Measurements from ENCODE around the gene CCDC106.

CCDC106 gene

DNA sequence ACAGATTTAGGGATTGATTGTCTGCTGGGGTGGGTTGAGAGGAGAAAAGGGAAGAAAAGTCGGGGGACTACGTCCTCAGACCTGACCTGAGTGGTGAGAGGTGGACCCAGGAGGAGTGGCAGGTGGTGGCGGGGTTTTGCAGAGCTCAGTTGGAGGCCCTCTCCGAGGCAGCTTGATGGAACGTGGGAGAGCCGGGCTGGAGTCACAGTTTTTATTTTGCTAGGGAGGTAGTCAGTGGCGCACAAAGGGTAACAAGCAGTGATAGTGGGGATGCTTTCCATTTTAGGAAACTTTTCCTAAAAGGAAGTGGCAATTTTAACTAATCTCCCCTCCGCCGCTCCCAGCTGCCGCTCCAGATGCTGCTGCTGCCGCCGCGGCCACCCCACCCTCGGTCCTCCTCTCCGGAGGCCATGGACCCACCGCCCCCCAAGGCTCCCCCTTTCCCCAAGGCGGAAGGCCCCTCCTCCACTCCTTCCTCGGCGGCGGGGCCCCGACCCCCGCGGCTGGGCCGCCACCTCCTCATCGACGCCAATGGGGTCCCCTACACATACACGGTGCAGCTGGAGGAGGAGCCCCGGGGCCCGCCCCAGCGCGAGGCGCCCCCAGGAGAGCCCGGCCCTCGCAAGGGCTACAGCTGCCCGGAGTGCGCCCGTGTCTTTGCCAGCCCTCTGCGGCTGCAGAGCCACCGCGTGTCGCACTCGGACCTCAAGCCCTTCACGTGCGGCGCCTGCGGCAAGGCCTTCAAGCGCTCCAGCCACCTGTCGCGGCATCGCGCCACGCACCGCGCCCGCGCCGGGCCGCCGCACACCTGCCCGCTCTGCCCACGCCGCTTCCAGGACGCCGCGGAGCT, 5.6 kb upstream of the CCDC106 start:
- ChIA-PET POLR2A (ENCODE audit: low non-redundant PET) (interaction anchor here (0.6 kb wide), 1 partner anchor 12 kb away, joined by 3 read pairs; the partner anchor contains the start of gene U2AF2), CTCF (interaction anchor here (0.6 kb wide), 1 partner anchor 44 kb away, joined by 4 read pairs; no protein-coding TSS in a partner anchor)
- DNase-seq (ENCODE audit: low spot score) = no peak
- TF ChIP-seq CTCF (conservative IDR thresholded peaks at IDR 0.05; ENCODE audit: low read depth) = no peak
- H3K27ac ChIP-seq = peak overlapping the region; percentile 96

- no peak for TF ChIP-seq CTCF (conservative IDR thresholded peaks at IDR 0.05; ENCODE audit: low read depth)
- ChIA-PET CTCF (interaction anchor here (0.6 kb wide), 1 partner anchor 44 kb away, joined by 4 read pairs; no protein-coding TSS in a partner anchor), POLR2A (ENCODE audit: low non-redundant PET) (interaction anchor here (0.6 kb wide), 1 partner anchor 11 kb away, joined by 3 read pairs; the partner anchor contains the start of gene U2AF2)
- DNase-seq (ENCODE audit: low spot score) = peak; percentile 83
- H3K27ac ChIP-seq = peak within 1 kb of the TSS; percentile 96
Observed at GRCh38 chr19:55643003-55643886, 4.8 kb upstream of the CCDC106 start, which contains the start of gene ZNF581. Gene ZNF581, plus strand, starts transcription at chr19:55643649. Its CDS starts 923 bp downstream, at chr19:55644572.

DNA sequence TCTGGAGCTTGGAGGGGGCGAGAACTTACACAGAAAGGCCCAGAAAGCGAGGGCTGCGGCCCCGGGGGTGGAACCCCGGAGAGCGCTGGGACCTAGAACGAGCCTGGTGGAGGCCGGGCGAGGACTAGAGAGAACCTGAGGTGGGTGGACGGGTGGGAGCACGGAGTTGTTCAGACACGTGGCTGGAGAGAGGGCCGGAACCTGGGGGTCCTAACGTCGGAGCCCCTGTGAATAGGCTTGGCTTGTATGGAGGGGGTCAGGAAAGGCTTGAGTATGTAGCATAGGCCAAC, 4.2 kb upstream of the CCDC106 start:
- DNase-seq (ENCODE audit: low spot score) = no peak
- H3K27ac ChIP-seq = peak overlapping the region; percentile 96
- ChIA-PET POLR2A (ENCODE audit: low non-redundant PET) (no interaction called here), CTCF (no interaction called here)
- TF ChIP-seq CTCF (conservative IDR thresholded peaks at IDR 0.05; ENCODE audit: low read depth) = no peak

- no peak for DNase-seq (ENCODE audit: low spot score)
- H3K27ac ChIP-seq = peak overlapping the region; percentile 96
- TF ChIP-seq CTCF (conservative IDR thresholded peaks at IDR 0.05; ENCODE audit: low read depth) = no peak
- POLR2A ChIA-PET (ENCODE audit: low non-redundant PET) = no interaction called here
- CTCF ChIA-PET = no interaction called here
Observed at GRCh38 chr19:55644191-55644833, 3.7 kb upstream of the CCDC106 start.

GRCh38 chr19:55644842-55645511, 3.0 kb upstream of the CCDC106 start:
- DNase-seq (ENCODE audit: low spot score) = no peak
- CTCF ChIA-PET = interaction anchor here (0.6 kb wide), 1 partner anchor 44 kb away, joined by 3 read pairs; no protein-coding TSS in a partner anchor
- POLR2A ChIA-PET (ENCODE audit: low non-redundant PET) = no interaction called here
- TF ChIP-seq CTCF (conservative IDR thresholded peaks at IDR 0.05; ENCODE audit: low read depth) = no peak
- H3K27ac ChIP-seq = peak overlapping the region; percentile 96
